Keratinocyte (primary cell): Measurements from ENCODE around the gene DENND6B. TPM values are rescaled to one million over a fixed set of nuclear protein-coding genes. Genes with fewer than 3 reads are reported as not detected.

ENCODE experiments used
- DNase-seq: peaks from one replicate; pipeline ENCODE4 v3.0.0-alpha.2; 2011; ENCODE audit warnings: low read depth, missing footprints, low spot score
- FAIRE-seq: peaks from 2 replicates; lab custom pipeline; 2011; peaks lifted over from hg19 to GRCh38; lab: Jason Lieb, UNC
- H2AFZ ChIP-seq: 2 replicates; pipeline ENCODE4 v1.6.0; 2012; ENCODE audit warnings: low read length, control low read depth, inconsistent platforms; ENCODE audit not compliant: control insufficient read depth
- H3K27ac ChIP-seq: 2 replicates; pipeline ENCODE4 v1.5.1; 2011; ENCODE audit warnings: low read length; ENCODE audit not compliant: control insufficient read depth, insufficient read depth
- H3K27me3 ChIP-seq: 3 replicates; pipeline ENCODE4 v1.6.0; 2011; ENCODE audit warnings: low read length; ENCODE audit not compliant: control insufficient read depth, insufficient read depth; ENCODE audit errors: extremely low read depth
- H3K36me3 ChIP-seq, 2 experiments: 2 replicates in 1 of 2; 3 replicates in 1 of 2; pipeline ENCODE4 v1.5.1; 2011; ENCODE audit warnings: low read length in 2 of 2, mild to moderate bottlenecking in 1 of 2; ENCODE audit not compliant: control insufficient read depth in 2 of 2, insufficient read depth in 2 of 2; ENCODE audit errors: extremely low read depth in 1 of 2
- H3K4me1 ChIP-seq: 3 replicates; pipeline ENCODE4 v1.5.1; 2011; ENCODE audit warnings: low read length; ENCODE audit not compliant: control insufficient read depth, insufficient read depth; ENCODE audit errors: extremely low read depth
- H3K4me2 ChIP-seq: 3 replicates; pipeline ENCODE4 v1.6.0; 2011; ENCODE audit warnings: low read depth, low read length; ENCODE audit not compliant: control insufficient read depth, insufficient read depth; ENCODE audit errors: extremely low read depth
- H3K4me3 ChIP-seq, 3 experiments: fragments of 200-600 bp in 1 of 3; sonication (generic) in 1 of 3; 2 replicates in 2 of 3; 3 replicates in 1 of 3; pipeline ENCODE4 v1.5.1; 2011 to 2016; ENCODE audit warnings: low read length in 3 of 3, mild to moderate bottlenecking in 3 of 3, control low read depth in 2 of 3, inconsistent platforms in 1 of 3, low read depth in 1 of 3, mixed read lengths in 1 of 3, mixed run types in 1 of 3, moderate library complexity in 1 of 3; ENCODE audit not compliant: control insufficient read depth in 2 of 3, insufficient read depth in 2 of 3; ENCODE audit errors: extremely low read depth in 1 of 3
- H3K79me2 ChIP-seq: 2 replicates; pipeline ENCODE4 v1.6.0; 2012; ENCODE audit warnings: low read length; ENCODE audit not compliant: control insufficient read depth, insufficient read depth
- H3K9ac ChIP-seq: 3 replicates; pipeline ENCODE4 v1.6.0; 2011; ENCODE audit warnings: low read length; ENCODE audit not compliant: control insufficient read depth, insufficient read depth; ENCODE audit errors: extremely low read depth
- H3K9me1 ChIP-seq: 3 replicates; pipeline ENCODE4 v1.6.0; 2011; ENCODE audit warnings: low read length; ENCODE audit not compliant: control insufficient read depth, insufficient read depth; ENCODE audit errors: extremely low read depth
- H3K9me3 ChIP-seq: 2 replicates; pipeline ENCODE4 v1.5.1; 2012; ENCODE audit warnings: low read depth, low read length; ENCODE audit not compliant: control insufficient read depth
- H4K20me1 ChIP-seq: 3 replicates; pipeline ENCODE4 v1.6.0; 2011; ENCODE audit warnings: low read length; ENCODE audit not compliant: control insufficient read depth, insufficient read depth; ENCODE audit errors: extremely low read depth
- CTCF ChIP-seq, 3 experiments: IDR thresholded peaks in 1 of 3; conservative IDR thresholded peaks in 1 of 3; optimal IDR thresholded peaks in 1 of 3; 2 replicates in 2 of 3; 3 replicates in 1 of 3; pipeline versions ENCODE3 to v1.5.1; 2011; ENCODE audit warnings: low read length in 3 of 3, mild to moderate bottlenecking in 3 of 3, moderate library complexity in 2 of 3, control low read depth in 1 of 3, inconsistent platforms in 1 of 3; ENCODE audit not compliant: insufficient read depth in 2 of 3; ENCODE audit errors: extremely low read depth in 1 of 3
- EZH2 ChIP-seq: IDR thresholded peaks from one replicate; pipeline ENCODE4 v1.6.1; 2012; ENCODE audit warnings: inconsistent platforms, mild to moderate bottlenecking, low read length, moderate library complexity
- dilution Hi-C: fragments of 300-500 bp; cut with MboI; formaldehyde crosslinking; loops from one replicate; pipeline ENCODE4 v1.7.0; 2020; ENCODE audit warnings: low sequenced_read_pairs; ENCODE audit not compliant: extremely low pct_ligation_motif_present
- polyA plus RNA-seq, 5 experiments: library from polyadenylated mRNA; depleted of rRNA in 3 of 5; stranded (reverse) in 3 of 5; stranded (forward) in 1 of 5; unstranded in 1 of 5; fragments of >200 nt; gene quantifications; 1 replicate in 1 of 5; 2 replicates in 3 of 5; 3 replicates in 1 of 5; pipeline versions ENCODE4 v1.2.1 to v1.2.3, GENCODE V29; 2011 to 2012; ENCODE audit warnings: missing spikeins in 2 of 5, low read depth in 1 of 5, low replicate concordance in 1 of 5

Gene DENND6B
- polyA plus RNA-seq, 1 donor (not counting 4 experiments of a cell fraction or from before 2014, with no cell fraction given): 0.94 TPM

GRCh38 chr22:50307890-50308596, 18.8 kb downstream of the DENND6B start:
- Histone ChIP-seq H3K27ac (no peak overlapping the region), H4K20me1 (no peaks in the 10 kb centered on the region), H3K27me3 (peaks cover 4% of the 10 kb centered on the region), H3K9me1 (no peaks in the 10 kb centered on the region), H3K9me3 (no peaks in the 10 kb centered on the region), H2AFZ (no peak overlapping the region), H3K79me2 (peaks cover 31% of the 10 kb centered on the region), H3K4me3 (no peak overlapping the region), H3K36me3 (no peaks in the 10 kb centered on the region), H3K9ac (no peak overlapping the region), H3K4me1 (peaks cover 26% of the 10 kb centered on the region), H3K4me2 (no peak overlapping the region)
- no peak for FAIRE-seq
- dilution Hi-C loops: no loop called here
- no peak for DNase-seq
- TF ChIP-seq EZH2 (no peak), CTCF (optimal IDR thresholded peaks at IDR 0.05 in 1 of 3, IDR thresholded peaks at IDR 0.05 in 1 of 3, conservative IDR thresholded peaks at IDR 0.05 in 1 of 3; ENCODE audit: extremely low read depth in 1 of 3, insufficient read depth in 2 of 3, low read length in 3 of 3) (no peak)

- Histone ChIP-seq H3K4me1 (peaks cover 36% of the 10 kb centered on the region), H4K20me1 (no peaks in the 10 kb centered on the region), H3K4me3 (peak within 1 kb of the TSS; percentile 65 to 94 (median 80)), H2AFZ (no peak within 1 kb of the TSS), H3K4me2 (peak within 1 kb of the TSS; percentile 95), H3K79me2 (peaks cover 41% of the 10 kb centered on the region), H3K9me1 (peaks cover 2% of the 10 kb centered on the region), H3K27me3 (peaks cover 4% of the 10 kb centered on the region), H3K36me3 (no peaks in the 10 kb centered on the region), H3K9ac (peak within 1 kb of the TSS; percentile 83), H3K27ac (peak within 1 kb of the TSS; percentile 86), H3K9me3 (no peaks in the 10 kb centered on the region)
- TF ChIP-seq CTCF (optimal IDR thresholded peaks at IDR 0.05 in 1 of 3, IDR thresholded peaks at IDR 0.05 in 1 of 3, conservative IDR thresholded peaks at IDR 0.05 in 1 of 3; ENCODE audit: extremely low read depth in 1 of 3, insufficient read depth in 2 of 3, low read length in 3 of 3) (no peak), EZH2 (no peak)
- DNase-seq (no peak), FAIRE-seq (no peak)
- dilution Hi-C loops: no loop called here
Measured at GRCh38 chr22:50306753-50307749, 19.8 kb downstream of the DENND6B start, which contains the start of gene PLXNB2. Gene PLXNB2 (minus strand): TSS chr22:50307646. CDS start chr22:50290584, 17,062 bp downstream.
